Naive B cell (primary cell): Measurements from ENCODE around the gene HIGD1B. TPM values are rescaled to one million over a fixed set of nuclear protein-coding genes. Genes with fewer than 3 reads are reported as not detected.

Source experiments
- ATAC-seq, 2 donors: fragments of 150-1000 bp; cut with Tn5 transposase; 2 replicates each; pipeline ENCODE4 v1.10.0; 2021; ENCODE audit warnings: low read depth in 2 of 2, mild to moderate bottlenecking in 2 of 2, moderate library complexity in 2 of 2
- DNase-seq: peaks from one replicate; pipeline ENCODE4 v3.0.0; 2022
- H3K27ac Mint-ChIP-seq, 6 donors: one replicate each; pipeline ENCODE4 v1.8.0; 2020 to 2022; ENCODE audit warnings: mild to moderate bottlenecking in 6 of 6, mixed read lengths in 6 of 6, moderate library complexity in 5 of 6, inconsistent platforms in 2 of 6
- H3K27me3 Mint-ChIP-seq, 3 donors: one replicate each; pipeline ENCODE4 v1.8.0; 2021 to 2022; ENCODE audit warnings: mixed read lengths in 3 of 3, mild to moderate bottlenecking in 1 of 3
- H3K36me3 Mint-ChIP-seq, 2 donors: one replicate each; pipeline ENCODE4 v1.8.0; 2020 to 2022; ENCODE audit warnings: mixed read lengths in 2 of 2, inconsistent platforms in 1 of 2, mild to moderate bottlenecking in 1 of 2
- H3K4me1 Mint-ChIP-seq, 3 donors: one replicate each; pipeline ENCODE4 v1.8.0; 2020 to 2022; ENCODE audit warnings: mixed read lengths in 3 of 3, inconsistent platforms in 1 of 3, mild to moderate bottlenecking in 1 of 3, moderate library complexity in 1 of 3
- H3K4me3 Mint-ChIP-seq, 8 donors: one replicate each; pipeline ENCODE4 v1.8.0; 2020 to 2022; ENCODE audit warnings: mild to moderate bottlenecking in 8 of 8, mixed read lengths in 8 of 8, moderate library complexity in 8 of 8, inconsistent platforms in 2 of 8
- H3K9me3 Mint-ChIP-seq, 7 donors: one replicate each; pipeline ENCODE4 v1.8.0; 2020 to 2022; ENCODE audit warnings: mixed read lengths in 7 of 7, mild to moderate bottlenecking in 5 of 7, inconsistent platforms in 2 of 7, moderate library complexity in 1 of 7
- polyA plus RNA-seq, 6 donors: library from polyadenylated mRNA; unstranded; fragments of 300-500 nt; fragmentation: Illumina TruSeq; gene quantifications; one replicate each; pipeline ENCODE4 v1.2.3, GENCODE V29; 2021; ENCODE audit warnings: low read depth in 6 of 6

HIGD1B gene
- polyA plus RNA-seq, 6 donors from 2014 or later = not detected

- Mint-ChIP-seq H3K36me3 (peaks cover 0 to 7% of the 10 kb centered on the region in 2 donors), H3K27me3 (peaks cover 0 to 12% (median 0%) of the 10 kb centered on the region in 3 donors), H3K4me1 (peaks cover 22 to 45% (median 31%) of the 10 kb centered on the region in 3 donors), H3K27ac (peak overlapping the region; percentile 99 to 100 (median 100)), H3K9me3 (no peaks in the 10 kb centered on the region), H3K4me3 (peak overlapping the region; percentile 82 to 98 (median 96))
- ATAC-seq = no peak
- DNase-seq = no peak
Measured at GRCh38 chr17:44898768-44899073, 51.0 kb downstream of the HIGD1B start.

- H3K36me3 Mint-ChIP-seq = peaks cover 0 to 7% of the 10 kb centered on the region in 2 donors
- H3K4me1 Mint-ChIP-seq = peaks cover 22 to 43% (median 31%) of the 10 kb centered on the region in 3 donors
- ATAC-seq (peak; percentile 85 to 89), DNase-seq (peak; percentile 95)
- no peaks in the 10 kb centered on the region for H3K9me3 Mint-ChIP-seq
- peaks cover 0 to 12% (median 0%) of the 10 kb centered on the region in 3 donors for H3K27me3 Mint-ChIP-seq
- peak within 1 kb of the TSS; percentile 99 to 100 (median 100) for H3K27ac Mint-ChIP-seq
- H3K4me3 Mint-ChIP-seq = peak within 1 kb of the TSS; percentile 82 to 98 (median 96)
Measured at GRCh38 chr17:44899074-44899782, 51.5 kb downstream of the HIGD1B start, which contains the start of gene EFTUD2. TSS of gene EFTUD2 (minus strand) at chr17:44899445. CDS start at chr17:44894521, 4,924 bp downstream.

Other genes starting within 250 kb of the HIGD1B start
- under 1 TPM in 5 of 6 donors, not detected in 1; 0.10 to 0.73 (median 0.43) TPM for gene MEIOC, start 191.4 kb upstream of the HIGD1B start, polyA plus RNA-seq
- gene CCDC43, start 158.1 kb upstream of the HIGD1B start, polyA plus RNA-seq = 10 to 100 TPM in 4 of 6 donors, 1 to 10 TPM in 2; 3.7 to 13.8 (median 11.1) TPM
- gene DBF4B, start 139.2 kb upstream of the HIGD1B start, polyA plus RNA-seq = 1 to 10 TPM in 3 of 6 donors, under 1 TPM in 3; 0.40 to 1.7 (median 0.79) TPM
- under 1 TPM in 1 of 6 donors, not detected in 5; 0.13 TPM for gene ADAM11, start 88.9 kb upstream of the HIGD1B start, polyA plus RNA-seq
- gene GJC1, start 17.6 kb upstream of the HIGD1B start, polyA plus RNA-seq = not detected
- 10 to 100 TPM; 45.4 to 92.7 (median 66.5) TPM for gene EFTUD2, start 51.6 kb downstream of the HIGD1B start, polyA plus RNA-seq
- gene GFAP, start 67.6 kb downstream of the HIGD1B start, polyA plus RNA-seq = under 1 TPM in 5 of 6 donors, not detected in 1; 0.30 to 0.83 (median 0.66) TPM
- not detected for gene KIF18B, start 99.9 kb downstream of the HIGD1B start, polyA plus RNA-seq
- gene C1QL1, start 120.4 kb downstream of the HIGD1B start, polyA plus RNA-seq = not detected
- gene DCAKD, start 203.7 kb downstream of the HIGD1B start, polyA plus RNA-seq = 10 to 100 TPM in 4 of 6 donors, 1 to 10 TPM in 2; 3.1 to 15.5 (median 11.1) TPM
- gene NMT1, start 213.4 kb downstream of the HIGD1B start, polyA plus RNA-seq = 10 to 100 TPM; 29.2 to 98.6 (median 55.5) TPM